NCI-H526 treated with DMSO at 0.1 percent for 48 hours (cell line): ENCODE data around the gene CYBRD1.
"Not testable (repeated sequence)": the region's sequence is repeated elsewhere in the genome, so short reads cannot be mapped to it uniquely, and the experiment has no call there.

ENCODE experiments used
- DNase-seq: peaks from one replicate; lab custom pipeline; 2025; lab: John Stamatoyannopoulos, UW

CYBRD1 gene

DNA sequence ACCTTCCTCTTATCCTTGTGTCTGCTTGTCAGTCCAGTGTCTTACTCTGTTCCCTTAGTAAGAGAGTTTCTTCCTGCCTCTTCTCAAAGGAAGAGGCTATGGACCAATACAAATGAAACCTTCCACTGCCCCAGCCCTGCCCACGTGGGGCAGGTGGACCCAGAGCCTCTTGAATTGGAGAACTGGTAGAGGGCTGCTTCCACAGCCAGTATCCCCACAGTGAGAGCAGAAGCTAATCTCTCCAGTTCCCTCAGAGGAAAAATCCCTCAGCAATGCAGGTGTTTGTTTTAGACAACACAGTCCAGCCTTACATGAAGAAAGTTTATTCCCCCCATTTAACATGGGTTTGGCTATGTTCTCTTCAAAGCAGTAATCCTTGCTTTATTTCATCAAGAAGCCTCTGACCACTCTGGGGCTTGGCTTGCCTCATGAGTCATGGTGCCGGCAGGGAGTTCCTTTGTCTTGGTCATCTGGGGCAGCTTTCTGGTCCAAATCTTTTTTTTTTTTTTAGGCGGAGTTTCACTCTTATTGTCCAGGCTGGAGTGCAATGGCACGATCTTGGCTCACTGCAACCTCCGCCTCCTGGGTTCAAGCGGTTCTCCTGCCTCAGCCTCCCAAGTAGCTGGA, 6.5 kb upstream of the CYBRD1 start:
- no peak for DNase-seq

DNA sequence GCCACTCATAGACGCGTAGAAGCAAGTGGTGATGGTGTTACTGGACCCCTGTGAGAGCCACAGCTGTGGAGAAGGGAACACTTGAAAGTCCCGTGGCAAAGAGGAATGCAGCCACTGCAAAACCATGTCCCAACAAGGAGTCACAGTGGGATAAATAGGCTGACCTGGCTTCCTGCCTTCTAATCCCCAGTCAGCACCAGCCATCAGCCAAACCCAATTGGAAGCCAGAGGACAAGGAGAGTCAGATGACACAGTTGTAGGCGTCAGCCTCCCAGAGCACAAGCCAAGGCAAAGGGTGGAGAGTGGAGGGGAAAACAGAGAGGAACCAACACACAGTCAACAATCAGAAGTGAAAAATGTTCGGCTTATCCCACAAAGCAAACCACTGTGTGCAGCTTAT, 5.5 kb upstream of the CYBRD1 start:
- no peak for DNase-seq

DNA sequence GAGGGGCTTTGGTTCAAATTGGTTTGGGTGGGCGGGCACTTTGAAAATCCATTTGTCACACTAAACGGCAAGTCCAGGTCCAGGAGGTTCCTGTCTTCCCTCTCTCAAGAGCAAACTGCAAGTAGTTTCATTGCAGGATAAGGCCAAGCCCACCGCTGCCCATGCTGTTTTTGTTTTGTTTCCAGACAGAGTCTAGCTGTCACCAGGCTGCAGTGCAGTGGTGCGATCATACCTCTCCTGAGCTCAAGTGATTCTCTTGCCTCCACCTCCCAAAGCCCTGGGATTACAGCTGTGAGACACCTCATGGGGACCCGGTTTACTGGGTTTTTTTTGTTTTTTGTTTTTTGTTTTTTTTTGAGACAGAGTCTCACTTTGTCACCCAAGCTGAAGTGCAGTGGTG, 1.8 kb upstream of the CYBRD1 start:
- DNase-seq, result no peak

DNA sequence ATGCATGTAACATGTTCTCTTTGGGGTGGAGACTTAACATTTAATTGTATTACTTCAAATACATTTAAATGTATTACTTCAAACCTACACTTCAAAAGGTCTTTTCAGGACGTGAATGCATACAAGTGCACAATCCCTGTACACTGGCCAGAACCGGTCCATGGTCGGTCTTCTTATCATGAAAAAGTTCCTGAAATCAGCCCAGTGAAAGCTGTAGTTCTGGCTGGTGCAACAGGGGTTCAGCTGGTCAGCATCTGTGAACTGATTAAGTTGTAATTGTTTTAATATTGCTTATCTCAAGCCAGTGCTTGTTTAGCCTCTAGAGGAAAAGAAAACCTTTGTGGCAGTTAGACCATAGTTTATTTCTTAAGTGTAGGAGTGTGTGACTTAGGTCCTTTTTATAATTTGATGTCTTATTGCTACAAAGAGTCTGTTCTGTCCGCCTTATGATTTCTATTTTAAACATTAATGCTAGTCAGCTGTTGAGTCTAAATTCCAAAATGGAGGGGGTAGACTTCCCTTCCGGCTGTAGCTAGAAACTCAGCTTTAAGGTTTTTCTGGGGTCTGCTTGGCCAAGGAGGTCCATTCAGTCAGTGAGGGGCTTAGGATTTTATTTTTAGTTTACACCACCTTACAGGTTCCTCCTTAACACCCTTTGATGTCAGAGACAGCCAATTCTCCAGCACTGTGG, 768 bp upstream of the CYBRD1 start:
- no peak for DNase-seq

DNA sequence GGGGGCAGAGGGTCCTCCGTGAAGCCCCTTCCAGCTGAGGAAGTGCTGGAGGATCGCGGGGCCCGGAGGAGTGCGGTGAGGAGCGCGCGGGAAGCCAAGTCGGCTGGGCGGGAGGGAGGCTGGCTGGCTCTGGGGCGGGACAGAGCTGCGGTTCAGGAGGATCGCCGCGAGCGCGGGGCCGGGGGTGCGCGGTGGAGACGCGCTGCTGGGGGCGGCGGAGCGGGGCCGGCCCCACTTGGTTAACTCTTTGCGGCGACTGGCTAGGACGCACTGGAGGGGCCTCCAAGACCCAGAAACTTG, 464 bp downstream of the CYBRD1 start:
- no peak for DNase-seq

DNA sequence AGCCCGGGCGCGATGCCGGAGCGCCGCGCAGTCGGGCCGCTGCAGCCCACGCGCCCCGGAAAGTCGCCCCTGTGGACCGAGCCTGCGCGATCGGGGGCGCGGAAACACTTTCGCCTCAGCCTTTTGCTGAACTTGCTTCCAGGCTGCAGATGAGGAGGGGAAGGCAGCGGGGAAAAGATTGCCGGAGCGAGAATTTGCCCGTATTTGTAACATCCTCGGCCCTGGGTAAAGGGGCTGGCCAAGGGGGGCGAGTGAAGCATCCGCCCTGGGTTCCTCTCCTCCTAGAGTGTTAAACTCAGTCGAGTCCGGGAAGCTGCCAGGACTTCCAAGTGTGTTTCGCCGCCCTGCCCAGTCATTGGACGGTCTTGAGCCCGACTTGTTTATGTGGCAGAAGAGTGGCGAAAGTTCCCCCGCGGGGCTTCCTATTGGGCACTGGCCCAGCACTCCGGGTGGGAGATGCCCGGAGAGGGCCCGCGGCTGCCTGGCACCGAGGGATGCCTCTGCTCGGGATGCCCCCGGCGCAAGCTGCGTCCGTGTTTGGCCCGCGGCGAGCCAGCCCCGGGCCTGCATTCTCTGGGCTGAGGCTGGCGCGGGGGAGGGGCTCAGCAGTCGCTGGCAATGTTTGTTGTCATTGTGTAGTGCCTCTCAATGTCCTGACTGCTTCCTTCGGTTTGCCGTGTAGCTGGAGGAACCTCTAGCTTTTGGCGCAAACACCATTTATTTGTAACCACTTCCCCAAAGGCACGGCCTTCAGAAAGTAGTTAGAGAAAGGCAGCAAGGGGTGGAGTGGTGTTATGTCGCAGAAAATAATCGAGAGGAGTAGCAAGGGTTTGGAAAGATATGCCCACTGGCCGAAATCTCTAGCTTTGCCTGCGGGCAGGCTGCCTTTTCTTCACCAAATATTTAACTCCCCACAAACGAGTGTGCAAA, 1.1 kb downstream of the CYBRD1 start:
- no peak for DNase-seq

DNA sequence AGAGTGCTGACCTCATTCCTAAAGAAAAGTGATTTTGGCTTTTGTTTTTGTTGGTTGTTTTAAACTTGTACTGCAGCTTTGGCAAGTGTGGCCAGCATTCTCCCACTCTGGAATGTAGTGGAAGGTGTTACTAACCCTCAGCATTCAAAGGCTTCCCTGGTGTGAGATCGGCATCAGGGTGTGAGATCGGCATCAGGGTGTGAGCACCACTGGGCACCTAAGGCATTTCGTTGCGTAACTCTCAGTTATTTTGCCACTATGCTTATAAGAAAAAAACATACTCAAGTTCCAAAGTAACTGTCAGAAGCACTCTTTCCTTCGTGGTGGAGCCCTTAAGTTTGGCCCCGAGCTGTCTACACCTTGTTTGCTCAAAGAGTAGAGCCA, 1.7 kb downstream of the CYBRD1 start:
- no peak for DNase-seq

DNA sequence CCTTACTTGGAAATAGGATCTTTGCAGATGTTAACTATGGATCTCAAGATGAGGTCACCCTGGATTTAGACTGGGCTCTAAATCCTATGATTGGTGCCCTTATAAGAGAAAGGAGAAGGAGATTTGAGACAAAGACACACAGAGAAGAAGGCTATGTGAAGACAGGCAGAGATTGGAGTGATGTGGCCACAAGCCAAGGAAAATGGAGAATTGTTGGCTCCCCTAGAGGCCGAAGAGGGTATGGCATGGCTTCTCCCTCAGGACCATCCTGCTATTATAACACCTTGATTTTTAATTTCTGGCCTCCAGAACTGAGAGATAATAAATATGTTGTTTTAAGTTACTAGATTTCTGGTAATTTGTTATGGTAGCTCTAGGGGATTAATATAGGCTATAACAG, 7.6 kb downstream of the CYBRD1 start:
- no peak for DNase-seq

DNA sequence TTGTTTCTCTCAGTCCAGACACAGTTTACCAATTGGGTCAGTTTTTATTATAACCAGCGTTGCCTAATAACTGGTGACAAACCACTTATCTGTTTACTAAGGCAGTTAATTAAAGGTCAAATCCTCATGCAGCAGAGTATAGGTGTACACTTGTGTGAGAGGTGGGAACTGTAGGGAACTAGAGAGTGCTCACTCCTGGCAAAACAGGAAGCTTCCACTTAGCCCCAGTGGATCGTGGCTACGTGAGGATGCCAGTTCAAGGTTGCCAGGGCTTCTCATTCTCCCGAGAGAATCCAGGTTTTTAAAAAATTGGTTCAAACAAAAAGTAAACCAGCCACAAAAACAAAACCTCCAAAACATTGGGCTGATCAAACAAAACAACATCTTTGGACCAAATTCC, 8.1 kb downstream of the CYBRD1 start:
- no peak for DNase-seq

DNA sequence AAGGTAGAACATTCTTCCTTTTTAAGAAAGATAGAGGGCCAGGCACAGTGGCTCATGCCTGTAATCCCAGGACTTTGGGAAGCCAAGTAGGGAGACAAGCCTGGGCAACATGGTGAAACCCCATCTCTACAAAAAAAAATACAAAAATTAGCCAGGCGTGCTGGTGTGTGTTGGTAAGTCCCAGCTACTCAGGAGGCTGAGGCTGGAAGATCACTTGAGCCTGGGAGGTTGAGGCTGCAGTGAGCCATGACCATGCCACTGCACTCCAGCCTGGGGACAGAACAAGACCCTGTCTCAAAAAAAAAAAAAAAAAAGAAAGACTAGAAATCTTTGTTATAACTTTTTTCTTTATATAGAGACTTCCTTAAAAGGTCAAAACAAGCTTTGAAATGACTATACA, 8.6 kb downstream of the CYBRD1 start:
- not testable (repeated sequence) for DNase-seq

DNA sequence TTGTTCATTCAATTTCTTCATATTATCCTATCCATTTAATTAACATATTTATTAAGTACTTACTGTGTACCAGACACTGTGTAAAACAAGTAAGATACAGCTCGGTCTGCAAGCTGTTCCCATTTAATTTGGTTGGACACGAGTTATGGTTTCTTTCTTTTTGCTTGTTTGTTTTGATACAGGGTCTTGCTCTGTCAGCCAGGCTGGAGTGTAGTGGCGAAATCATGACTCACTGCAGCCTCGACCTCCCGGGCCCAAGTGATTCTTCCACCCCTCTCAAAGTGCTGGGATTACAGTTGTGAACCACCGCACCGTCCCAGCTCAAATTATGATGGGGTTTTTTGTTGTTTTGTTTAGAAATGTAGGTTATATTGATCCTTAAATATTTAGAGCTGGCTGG, 9.0 kb downstream of the CYBRD1 start:
- no peak for DNase-seq

DNA sequence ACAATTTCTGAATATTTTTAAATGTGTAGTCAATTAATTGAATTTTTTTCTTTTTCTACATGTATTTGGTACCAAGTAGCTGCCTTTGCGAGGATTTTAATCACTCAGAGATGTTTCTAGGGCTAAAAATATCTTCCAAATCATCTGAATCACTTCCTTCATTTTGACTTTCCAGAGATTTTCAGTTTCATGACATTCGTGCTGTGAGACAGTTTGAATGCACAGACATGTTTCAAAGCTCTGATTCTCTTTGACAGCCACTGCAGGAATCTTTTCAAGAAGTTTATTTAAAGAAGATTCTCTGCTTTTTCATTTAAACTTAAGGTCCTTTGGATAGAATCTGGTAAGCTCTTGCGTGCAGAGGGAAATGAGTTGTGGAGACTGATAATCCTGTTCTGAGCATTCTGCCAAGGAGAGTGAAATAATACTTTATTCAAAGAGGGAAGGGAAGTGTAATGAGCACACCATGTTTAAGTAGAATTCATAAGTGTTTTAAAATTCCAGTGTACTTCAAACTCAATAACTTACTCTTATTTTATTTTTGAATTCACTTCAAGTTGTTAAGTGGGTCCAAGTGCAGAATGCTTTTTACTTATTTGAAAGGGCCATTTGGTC, 9.7 kb downstream of the CYBRD1 start:
- no peak for DNase-seq

DNA sequence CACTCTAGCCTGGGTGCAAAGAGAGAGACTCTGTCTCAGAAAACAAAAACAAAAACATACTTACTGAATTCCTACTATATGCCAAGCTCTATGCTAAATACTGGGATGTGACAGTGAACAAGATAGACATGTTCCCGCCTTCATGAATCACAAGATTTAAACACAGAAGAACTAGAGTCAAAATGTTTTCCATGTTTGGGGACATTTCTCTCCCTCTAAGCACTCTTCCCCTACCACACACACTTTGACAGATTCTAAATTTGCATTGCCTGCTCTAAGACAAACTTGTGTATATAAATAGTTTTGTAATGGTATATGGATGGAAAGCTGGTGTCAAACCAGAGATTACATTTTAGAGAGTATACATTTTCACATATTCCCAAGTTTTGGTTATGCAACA, 11.1 kb downstream of the CYBRD1 start:
- no peak for DNase-seq

DNA sequence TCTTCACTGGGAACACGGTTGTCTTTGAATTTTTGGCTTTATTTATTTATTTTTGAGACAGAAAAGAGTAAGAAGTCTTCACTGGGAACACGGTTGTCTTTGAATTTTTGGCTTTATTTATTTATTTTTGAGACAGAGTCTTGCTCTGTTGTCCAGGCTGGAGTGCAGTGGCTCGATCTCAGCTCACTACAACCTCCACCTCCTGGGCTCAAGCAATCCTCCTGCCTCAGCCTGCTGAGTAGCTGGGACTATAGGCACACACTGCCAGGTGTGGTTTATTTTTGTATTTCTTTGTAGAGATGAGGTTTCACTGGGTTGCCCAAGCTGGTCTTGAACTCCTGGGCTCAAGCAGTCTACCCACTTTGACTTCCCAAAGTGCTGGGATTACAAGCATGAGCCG, 13.3 kb downstream of the CYBRD1 start:
- DNase-seq, result not testable (repeated sequence)

DNA sequence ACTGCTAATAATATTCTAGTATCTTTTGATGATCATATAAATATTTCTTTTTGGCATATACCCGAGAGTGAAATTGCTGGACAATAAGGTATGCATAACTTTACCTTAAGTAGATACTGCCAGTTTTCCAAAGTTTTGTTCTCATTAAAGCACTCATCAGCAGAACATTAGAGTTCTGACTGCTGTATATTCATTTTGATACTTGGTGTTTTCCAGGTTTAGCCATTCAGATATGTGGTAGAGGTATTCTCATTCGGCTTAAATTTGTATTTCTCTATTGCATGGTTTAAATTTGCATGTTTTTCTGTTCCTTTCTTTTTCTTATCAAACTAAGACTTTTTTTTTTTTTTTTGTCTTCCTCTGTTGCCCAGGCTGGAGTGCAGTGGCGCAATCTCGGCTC, 18.2 kb downstream of the CYBRD1 start:
- DNase-seq, result no peak

DNA sequence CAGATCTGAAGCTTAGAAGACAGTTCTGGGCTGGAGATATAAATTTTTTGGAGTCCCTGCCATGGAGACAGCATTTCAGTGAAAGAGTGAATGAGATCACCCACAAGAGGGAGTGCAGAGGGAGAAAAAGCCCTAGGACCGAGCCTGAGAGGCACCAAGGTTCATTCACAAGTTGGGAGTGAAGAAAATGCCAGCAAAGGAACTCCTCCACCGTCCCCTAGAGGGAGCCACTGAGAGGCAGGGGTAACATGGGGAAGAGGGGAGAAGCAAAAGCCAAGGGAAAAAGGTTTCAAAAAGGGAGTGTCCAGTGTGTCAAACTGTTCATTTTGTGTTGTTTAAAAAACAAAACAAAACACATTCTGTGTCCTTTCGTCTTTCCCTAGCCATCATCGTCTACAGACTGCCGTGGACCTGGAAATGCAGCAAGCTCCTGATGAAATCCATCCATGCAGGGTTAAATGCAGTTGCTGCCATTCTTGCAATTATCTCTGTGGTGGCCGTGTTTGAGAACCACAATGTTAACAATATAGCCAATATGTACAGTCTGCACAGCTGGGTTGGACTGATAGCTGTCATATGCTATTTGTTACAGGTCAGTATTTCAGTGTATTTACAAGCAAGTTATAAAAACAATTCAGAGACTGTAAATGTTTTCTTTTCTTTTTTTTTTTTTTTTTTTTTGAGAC, 19.1 kb downstream of the CYBRD1 start:
- DNase-seq, result no peak

DNA sequence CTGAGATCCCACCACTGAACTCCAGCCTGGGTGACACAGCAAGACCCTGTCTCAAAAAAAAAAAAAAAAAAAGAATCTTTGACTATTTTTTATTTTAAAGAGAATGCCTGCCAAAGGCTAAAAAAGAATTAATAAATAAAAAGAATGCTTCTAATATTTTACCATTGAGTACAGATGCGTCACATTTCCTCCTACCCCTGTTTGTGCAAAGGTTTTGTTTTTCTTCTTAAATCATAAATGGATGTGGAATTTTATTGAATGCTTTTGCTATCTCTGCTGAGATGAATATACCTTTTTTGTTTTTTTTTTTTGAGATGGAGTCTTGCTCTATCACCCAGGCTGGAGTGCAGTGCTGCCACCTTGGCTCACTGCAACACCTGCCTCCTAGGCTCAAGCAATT, 22.8 kb downstream of the CYBRD1 start:
- no peak for DNase-seq

DNA sequence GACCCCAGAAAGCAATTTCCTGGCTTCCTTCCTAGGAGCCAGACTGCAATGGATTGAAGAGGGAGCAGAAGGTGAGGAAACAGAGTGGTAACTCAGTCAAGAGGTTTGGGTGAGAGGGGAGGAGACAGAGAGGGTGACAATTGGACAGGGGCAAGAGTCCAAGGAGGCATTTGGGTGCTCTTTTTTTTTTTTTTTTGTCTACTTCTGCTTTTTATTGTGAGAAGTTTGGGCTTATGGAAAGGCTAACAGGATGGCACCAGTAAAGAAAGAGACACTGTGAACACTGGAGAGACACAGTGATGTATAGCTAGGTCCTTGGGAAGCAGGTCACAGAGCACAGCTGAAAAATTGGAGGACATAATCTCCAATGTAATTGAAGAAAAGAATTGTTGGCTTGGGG, 25.0 kb downstream of the CYBRD1 start:
- DNase-seq, result no peak

DNA sequence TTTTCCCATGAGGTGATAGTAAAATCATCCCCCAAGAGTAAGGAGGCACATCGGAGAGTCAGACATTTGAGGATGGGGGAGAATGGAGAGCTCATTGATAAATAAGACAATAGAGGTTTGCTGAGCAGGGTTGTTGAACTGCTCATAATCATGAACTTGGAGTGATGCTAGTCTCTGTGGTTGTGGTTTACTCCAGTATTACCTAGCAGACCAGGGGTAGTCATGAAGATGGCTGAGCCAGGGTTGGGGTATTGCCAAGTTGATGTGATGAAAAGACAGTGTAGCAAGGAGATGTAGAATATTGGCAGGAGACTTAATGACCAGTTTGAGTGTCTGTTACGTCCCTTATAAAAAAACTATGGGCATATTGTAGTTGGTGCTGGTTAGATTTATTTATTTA, 25.4 kb downstream of the CYBRD1 start:
- DNase-seq, result no peak

DNA sequence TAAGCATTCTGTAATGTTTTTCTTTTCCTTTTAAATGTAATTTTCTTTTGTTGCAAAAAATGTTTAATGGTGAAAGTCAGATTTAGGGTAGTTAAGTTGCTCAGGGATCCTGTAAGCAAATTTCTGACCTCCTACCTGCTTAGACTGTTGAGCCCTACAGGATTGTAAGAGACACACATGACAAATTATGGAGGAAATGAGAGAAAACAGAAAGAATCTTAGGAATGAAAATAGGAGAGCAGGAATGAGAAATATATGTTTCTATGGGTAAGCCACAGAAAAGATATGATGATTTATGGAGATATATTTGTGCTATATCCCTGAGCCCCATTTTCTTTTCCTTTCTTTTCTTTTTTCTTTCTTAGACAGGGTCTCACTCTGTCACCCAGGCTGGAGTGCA, 28.3 kb downstream of the CYBRD1 start:
- DNase-seq, result no peak

DNA sequence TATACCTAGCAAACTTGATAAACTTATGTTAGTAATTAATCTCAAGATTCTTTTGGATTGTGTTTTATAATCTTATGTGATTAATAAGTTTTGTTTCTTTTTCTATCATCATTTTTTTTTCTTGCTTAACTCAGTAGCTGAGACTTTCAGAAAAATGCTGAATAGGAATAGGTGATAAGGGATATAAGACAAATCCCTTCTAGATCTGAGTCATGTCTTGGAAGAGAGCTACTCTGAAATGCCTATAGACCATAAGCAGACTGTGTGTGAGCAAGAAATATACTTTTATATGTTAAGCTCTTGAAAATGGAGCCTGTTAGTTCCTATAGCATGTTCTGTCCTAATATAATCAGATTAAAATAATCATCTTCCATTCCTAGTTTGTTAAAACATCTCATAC, 29.6 kb downstream of the CYBRD1 start:
- no peak for DNase-seq

DNA sequence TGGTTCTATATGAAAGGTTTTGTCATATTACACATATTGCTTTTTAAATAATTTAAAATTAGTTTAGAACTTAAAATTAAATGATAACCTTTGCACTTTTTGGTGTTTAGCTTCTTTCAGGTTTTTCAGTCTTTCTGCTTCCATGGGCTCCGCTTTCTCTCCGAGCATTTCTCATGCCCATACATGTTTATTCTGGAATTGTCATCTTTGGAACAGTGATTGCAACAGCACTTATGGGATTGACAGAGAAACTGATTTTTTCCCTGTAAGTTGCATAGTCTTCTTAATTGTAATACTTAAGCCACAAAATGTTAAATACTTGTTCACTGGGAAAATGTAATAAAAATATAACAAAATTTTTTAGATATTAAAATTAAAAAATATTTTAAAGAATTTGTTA, 31.0 kb downstream of the CYBRD1 start:
- no peak for DNase-seq
